ENCODE measurements around the gene C16orf86. TPM values are rescaled to one million over a fixed set of nuclear protein-coding genes. Genes with fewer than 3 reads are reported as not detected.

Gene C16orf86
- total RNA-seq, 4 donors from 2014 or later, result 5.1 to 8.5 (median 7.3) TPM

GRCh38 chr16:67716097-67716496 lies 49.5 kb downstream of the C16orf86 start:
- Histone ChIP-seq H3K27me3 (no peaks in the 10 kb centered on the region), H3K4me1 (peaks cover 16 to 28% of the 10 kb centered on the region in 2 donors), H3K36me3 (no peaks in the 10 kb centered on the region), H3K27ac (no peak overlapping the region), H3K9me3 (no peaks in the 10 kb centered on the region), H3K4me3 (no peak overlapping the region)
- ATAC-seq (no peak), DNase-seq (no peak)
- TF ChIP-seq POLR2A (IDR thresholded peaks at IDR 0.05), result no peak
- no peak for TF ChIP-seq CTCF (IDR thresholded peaks at IDR 0.05 in 4 of 5, conservative IDR thresholded peaks at IDR 0.05 in 1 of 5)
- in situ Hi-C loops (cut with MboI; ENCODE audit: low sequenced_read_pairs in 4 of 4) (no loop called here), intact Hi-C loops (cut with DNase I; ENCODE audit: low total_unique reads) (loop anchor here (5.0 kb wide), 1 partner anchor 56 kb away; no protein-coding TSS in a partner anchor)

Other genes with a start within 250 kb of the C16orf86 start
- gene HSD11B2, start 235.7 kb upstream of the C16orf86 start, total RNA-seq, result 1 to 10 TPM in 2 of 4 donors, not detected in 2; 2.3 to 4.1 TPM
- gene ATP6V0D1, start 185.7 kb upstream of the C16orf86 start, total RNA-seq, result 100 to 1,000 TPM; 117 to 211 (median 157) TPM
- not detected for gene AGRP, start 183.3 kb upstream of the C16orf86 start, total RNA-seq
- gene RIPOR1, start 138.0 kb upstream of the C16orf86 start, total RNA-seq, result 10 to 100 TPM; 10.6 to 65.4 (median 25.1) TPM
- gene CTCF, start 104.3 kb upstream of the C16orf86 start, total RNA-seq, result 10 to 100 TPM; 25.9 to 35.9 (median 30.3) TPM
- 1 to 10 TPM in 1 of 4 donors, under 1 TPM in 1, not detected in 2; 0.10 to 1.1 TPM for gene CARMIL2, start 21.7 kb upstream of the C16orf86 start, total RNA-seq
- 10 to 100 TPM in 3 of 4 donors, 1 to 10 TPM in 1; 9.9 to 12.8 (median 11.1) TPM for gene ACD, start 6.6 kb upstream of the C16orf86 start, total RNA-seq
- 10 to 100 TPM in 3 of 4 donors, 1 to 10 TPM in 1; 2.7 to 17.3 (median 12.5) TPM for gene PARD6A, start 5.9 kb upstream of the C16orf86 start, total RNA-seq
- gene ENKD1, start 64 bp upstream of the C16orf86 start, total RNA-seq, result 10 to 100 TPM in 3 of 4 donors, 1 to 10 TPM in 1; 8.1 to 14.2 (median 11.2) TPM
- 10 to 100 TPM in 3 of 4 donors, 1 to 10 TPM in 1; 8.9 to 15.4 (median 11.6) TPM for gene GFOD2, start 52.5 kb downstream of the C16orf86 start, total RNA-seq
- gene RANBP10, start 139.7 kb downstream of the C16orf86 start, total RNA-seq, result 10 to 100 TPM; 12.6 to 46.6 (median 14.8) TPM
- 10 to 100 TPM in 1 of 4 donors, under 1 TPM in 2, not detected in 1; 0.27 to 11.0 (median 0.56) TPM for gene TSNAXIP1, start 140.1 kb downstream of the C16orf86 start, total RNA-seq
- 100 to 1,000 TPM in 2 of 4 donors, 10 to 100 TPM in 2; 61.9 to 120 (median 102) TPM for gene THAP11, start 175.5 kb downstream of the C16orf86 start, total RNA-seq
- gene NUTF2, start 180.1 kb downstream of the C16orf86 start, total RNA-seq, result 100 to 1,000 TPM in 3 of 4 donors, 10 to 100 TPM in 1; 60.1 to 210 (median 114) TPM
- 10 to 100 TPM; 14.9 to 41.2 (median 20.0) TPM for gene CENPT, start 180.9 kb downstream of the C16orf86 start, total RNA-seq
- gene EDC4, start 206.2 kb downstream of the C16orf86 start, total RNA-seq, result 10 to 100 TPM; 27.5 to 58.9 (median 48.5) TPM
- 1 to 10 TPM in 2 of 4 donors, under 1 TPM in 1, not detected in 1; 0.87 to 2.8 (median 1.1) TPM for gene NRN1L, start 218.1 kb downstream of the C16orf86 start, total RNA-seq
- gene PSKH1, start 226.4 kb downstream of the C16orf86 start, total RNA-seq, result 10 to 100 TPM in 1 of 4 donors, 1 to 10 TPM in 3; 4.1 to 12.7 (median 6.9) TPM